Thyroid gland (tissue), 4 donors: Measurements from ENCODE around the gene TOMT. TPM values are rescaled to one million over a fixed set of nuclear protein-coding genes. Genes with fewer than 3 reads are reported as not detected.

Source experiments
- DNase-seq, 2 donors: peaks; one replicate each; pipeline ENCODE4 v3.0.0-alpha.2; 2019
- H3K27ac ChIP-seq, 3 donors: fragments of 200-600 bp; sonication (generic); 1 replicate in 2 of 3; 2 replicates in 1 of 3; pipeline ENCODE4 v1.5.1; 2016 to 2019; ENCODE audit warnings: mild to moderate bottlenecking in 1 of 3, moderate library complexity in 1 of 3
- H3K27me3 ChIP-seq: fragments of 200-600 bp; sonication (generic); one replicate; pipeline ENCODE4 v1.5.1; 2019
- H3K36me3 ChIP-seq, 2 donors: fragments of 200-600 bp; sonication (generic); one replicate each; pipeline ENCODE4 v1.5.1; 2016 to 2019
- H3K4me1 ChIP-seq, 2 donors: fragments of 200-600 bp; sonication (generic); one replicate each; pipeline ENCODE4 v1.5.1; 2017 to 2019
- H3K4me3 ChIP-seq, 3 donors: fragments of 200-600 bp; sonication (generic); replicated peaks in 1 of 3; 1 replicate in 2 of 3; 2 replicates in 1 of 3; pipeline ENCODE4 v1.5.1; 2016; ENCODE audit warnings: mild to moderate bottlenecking in 1 of 3
- H3K9me3 ChIP-seq: fragments of 200-600 bp; sonication (generic); one replicate; pipeline ENCODE4 v1.5.1; 2017
- CTCF ChIP-seq, 6 experiments: fragments of 200-600 bp in 3 of 6; fragments of 450-650 bp in 3 of 6; sonication (generic) in 3 of 6; IDR thresholded peaks; one replicate each; pipeline ENCODE4 v1.5.1; 2016 to 2019; ENCODE audit warnings: antibody characterized with exemption in 6 of 6, mild to moderate bottlenecking in 2 of 6, inconsistent platforms in 1 of 6, moderate library complexity in 1 of 6
- POLR2A ChIP-seq, 2 donors: fragments of 450-650 bp; IDR thresholded peaks; one replicate each; pipeline ENCODE4 v1.6.1; 2017; ENCODE audit warnings: antibody characterized with exemption in 2 of 2, mild to moderate bottlenecking in 2 of 2, moderate library complexity in 1 of 2
- WGBS, 2 donors: methylation state at CpG; one replicate each; pipeline ENCODE4 v1.1.5; 2017; 5-methylcytosine and 5-hydroxymethylcytosine counted together
- intact Hi-C: fragments of 100-400 bp; cut with DNase I; formaldehyde crosslinking; loops from one replicate; pipeline ENCODE4 v1.15.1; 2023
- total RNA-seq, 4 donors: library from RNA; depleted of rRNA; stranded (reverse); fragments of >200 nt; gene quantifications; one replicate each; pipeline ENCODE4 v1.2.3, GENCODE V29; 2016

The TOMT gene
- total RNA-seq, 4 donors from 2014 or later = not detected

GRCh38 chr11:72100462-72100861, 5.3 kb upstream of the TOMT start:
- 95 to 97% methylated on average over 1 of the region's 1 CpG for WGBS, 2 donors
- intact Hi-C loops = loop anchor here (10.0 kb wide), 2 partner anchors 124 to 334 kb away; partner anchors contain the start of genes CLPB and INPPL1
- H3K27me3 ChIP-seq = no peaks in the 10 kb centered on the region
- H3K9me3 ChIP-seq = no peaks in the 10 kb centered on the region
- peaks cover 25 to 27% of the 10 kb centered on the region in 2 donors for H3K36me3 ChIP-seq
- no peak overlapping the region for H3K4me3 ChIP-seq
- no peak overlapping the region for H3K27ac ChIP-seq
- no peak for TF ChIP-seq CTCF (IDR thresholded peaks at IDR 0.05)
- no peak for TF ChIP-seq POLR2A (IDR thresholded peaks at IDR 0.05)
- peaks cover 14 to 34% of the 10 kb centered on the region in 2 donors for H3K4me1 ChIP-seq
- DNase-seq = no peak

- no peak for TF ChIP-seq CTCF (IDR thresholded peaks at IDR 0.05)
- TF ChIP-seq POLR2A (IDR thresholded peaks at IDR 0.05) = no peak
- intact Hi-C loops = loop anchor here (10.0 kb wide), 2 partner anchors 123 to 333 kb away; partner anchors contain the start of genes CLPB and INPPL1
- Histone ChIP-seq H3K27me3 (no peaks in the 10 kb centered on the region), H3K27ac (peak overlapping the region; percentile 92 to 98 (median 96)), H3K36me3 (peaks cover 19 to 21% of the 10 kb centered on the region in 2 donors), H3K4me1 (peaks cover 14 to 34% of the 10 kb centered on the region in 2 donors), H3K4me3 (peak overlapping the region; percentile 56 to 99 (median 76)), H3K9me3 (no peaks in the 10 kb centered on the region)
- WGBS, 2 donors = 39 to 56% methylated on average over 4 of the region's 4 CpGs
- DNase-seq = no peak
These were observed 3.6 kb upstream of the TOMT start for GRCh38 chr11:72102162-72102561.

DNA sequence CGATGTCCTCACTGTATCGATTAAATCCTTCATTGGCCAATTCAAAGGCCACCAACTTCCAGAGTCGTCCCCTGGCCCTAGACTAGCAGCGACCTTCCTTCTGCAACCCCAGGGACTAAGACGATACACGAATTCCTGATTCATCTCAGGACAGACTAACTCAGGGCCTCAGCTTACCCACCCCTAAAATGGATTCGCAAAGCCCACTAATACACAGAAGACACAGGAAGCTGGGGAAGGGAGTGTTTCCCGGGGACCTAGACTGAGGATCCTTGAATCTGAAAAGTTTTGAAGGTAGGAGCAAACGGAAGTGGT, 3.1 kb upstream of the TOMT start:
- H3K4me3 ChIP-seq = peak overlapping the region; percentile 56 to 99 (median 76)
- no peak for DNase-seq
- H3K27me3 ChIP-seq = no peaks in the 10 kb centered on the region
- TF ChIP-seq POLR2A (IDR thresholded peaks at IDR 0.05) (peak in 1 of 2 donors; percentile 24), CTCF (IDR thresholded peaks at IDR 0.05) (no peak)
- H3K27ac ChIP-seq = peak overlapping the region; percentile 92 to 98 (median 96)
- intact Hi-C loops = loop anchor here (10.0 kb wide), 2 partner anchors 122 to 332 kb away; partner anchors contain the start of genes CLPB and INPPL1
- H3K9me3 ChIP-seq = no peaks in the 10 kb centered on the region
- H3K4me1 ChIP-seq = peaks cover 14 to 34% of the 10 kb centered on the region in 2 donors
- peaks cover 15 to 17% of the 10 kb centered on the region in 2 donors for H3K36me3 ChIP-seq
- 4 to 5% methylated on average over 9 of the region's 9 CpGs for WGBS, 2 donors

DNA sequence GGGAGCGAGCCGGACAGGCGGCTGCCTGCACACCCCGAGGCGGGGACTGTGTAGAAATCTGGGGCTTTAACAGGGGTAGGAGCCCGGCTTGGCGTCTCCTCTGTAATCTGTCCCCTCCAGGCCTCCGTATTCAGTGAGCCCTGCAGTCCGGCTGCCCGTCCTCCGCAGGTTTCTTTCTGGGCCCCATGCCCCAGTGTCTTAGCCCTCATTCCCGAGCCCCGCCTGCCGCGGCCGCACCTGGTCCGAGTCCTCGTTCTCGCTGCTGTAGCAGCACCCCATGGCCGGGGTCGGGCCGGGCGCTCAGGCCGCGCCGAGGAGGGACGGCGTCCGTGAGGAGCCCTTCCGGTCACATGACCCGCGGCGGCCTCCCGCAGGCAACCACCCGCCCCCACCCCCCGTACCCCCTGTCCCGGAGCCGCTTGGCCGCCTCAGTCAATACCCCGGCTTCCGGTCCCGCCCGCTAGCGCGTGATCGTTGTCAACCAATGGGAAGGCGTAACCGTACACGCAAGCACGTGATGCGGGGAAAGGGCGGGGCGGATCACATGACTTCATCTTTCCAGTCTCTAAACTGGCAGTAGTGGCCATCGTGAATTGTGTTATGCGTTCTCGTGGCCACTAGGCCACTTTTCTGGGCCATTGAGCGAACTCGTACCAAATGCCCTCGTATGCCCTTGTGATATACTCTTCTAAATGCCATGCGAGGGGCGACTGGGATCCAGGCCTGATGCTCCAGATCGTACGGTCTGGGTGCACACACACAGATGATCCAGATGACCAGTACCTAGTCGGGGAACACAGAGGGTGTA, 2.6 kb upstream of the TOMT start, which contains the start of gene LAMTOR1:
LAMTOR1 (minus strand) TSS at position 352 of the 808 bp plus-strand sequence; CDS start at position 279, 73 bp downstream.
- H3K9me3 ChIP-seq = no peaks in the 10 kb centered on the region
- H3K36me3 ChIP-seq = peaks cover 9 to 11% of the 10 kb centered on the region in 2 donors
- intact Hi-C loops = loop anchor here (10.0 kb wide), 2 partner anchors 122 to 332 kb away; partner anchors contain the start of genes CLPB and INPPL1
- H3K4me1 ChIP-seq = peaks cover 14 to 34% of the 10 kb centered on the region in 2 donors
- WGBS, 2 donors = 4 to 8% methylated on average over 24 to 26 of the region's 64 CpGs
- no peaks in the 10 kb centered on the region for H3K27me3 ChIP-seq
- peak within 1 kb of the TSS; percentile 56 to 99 (median 76) for H3K4me3 ChIP-seq
- H3K27ac ChIP-seq = peak within 1 kb of the TSS; percentile 92 to 98 (median 96)
- TF ChIP-seq CTCF (IDR thresholded peaks at IDR 0.05) = peak in 4 of 6 experiments; percentile 31 to 67 (median 56)
- TF ChIP-seq POLR2A (IDR thresholded peaks at IDR 0.05) = peak; percentile 56 to 82
- DNase-seq = peak; percentile 100
